Effector memory CD8-positive, alpha-beta T cell (primary cell): ENCODE results near the gene FBXW4.
A peak's percentile ranks its signal among the peaks of the same experiment; 100 is the strongest.

ENCODE experiments used
- ATAC-seq: fragments of 150-1000 bp; cut with Tn5 transposase; replicated peaks from 2 replicates; pipeline ENCODE4 v1.10.0; 2021; ENCODE audit warnings: mild to moderate bottlenecking, moderate library complexity
- DNase-seq, 3 experiments: peaks; one replicate each; pipeline ENCODE4 v3.0.0; 2021
- H3K27ac Mint-ChIP-seq, 2 donors: one replicate each; pipeline ENCODE4 v1.8.0; 2022; ENCODE audit warnings: mild to moderate bottlenecking in 2 of 2, mixed read lengths in 2 of 2, moderate library complexity in 2 of 2
- H3K27me3 Mint-ChIP-seq, 2 donors: one replicate each; pipeline ENCODE4 v1.8.0; 2022; ENCODE audit warnings: mixed read lengths in 2 of 2
- H3K36me3 Mint-ChIP-seq: one replicate; pipeline ENCODE4 v1.8.0; 2022; ENCODE audit warnings: mild to moderate bottlenecking, moderate library complexity, mixed read lengths; ENCODE audit not compliant: insufficient read depth
- H3K4me1 Mint-ChIP-seq, 2 donors: one replicate each; pipeline ENCODE4 v1.8.0; 2022; ENCODE audit warnings: low read depth in 2 of 2, mixed read lengths in 2 of 2
- H3K4me3 Mint-ChIP-seq, 2 donors: one replicate each; pipeline ENCODE4 v1.8.0; 2022; ENCODE audit warnings: mild to moderate bottlenecking in 2 of 2, mixed read lengths in 2 of 2, moderate library complexity in 2 of 2
- H3K9me3 Mint-ChIP-seq, 2 donors: one replicate each; pipeline ENCODE4 v1.8.0; 2022; ENCODE audit warnings: mixed read lengths in 2 of 2

The FBXW4 gene

DNA sequence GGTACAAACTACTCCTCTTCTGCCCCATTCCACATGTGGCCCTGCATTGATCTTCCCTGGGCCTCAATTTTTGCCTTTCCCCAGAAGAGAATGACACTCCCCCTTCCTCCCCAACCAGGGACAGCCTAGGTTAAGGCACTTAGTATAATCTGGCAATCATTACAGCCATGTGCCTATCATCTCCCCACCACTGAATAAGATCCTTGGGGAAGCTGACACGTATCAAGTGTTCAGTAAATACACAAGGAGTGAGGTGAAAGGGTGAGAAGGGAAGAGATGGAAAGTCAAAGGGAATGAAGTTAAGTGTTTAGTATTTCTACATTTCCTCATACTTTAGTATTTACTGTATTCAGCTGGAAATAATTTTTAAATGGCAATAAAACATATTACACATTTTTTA is 31.9 kb downstream of the FBXW4 start:
- no peaks in the 10 kb centered on the region for H3K27me3 Mint-ChIP-seq
- peaks cover 55% of the 10 kb centered on the region for H3K36me3 Mint-ChIP-seq
- no peaks in the 10 kb centered on the region for H3K9me3 Mint-ChIP-seq
- no peak overlapping the region for H3K27ac Mint-ChIP-seq
- peaks cover 13 to 19% of the 10 kb centered on the region in 2 donors for H3K4me1 Mint-ChIP-seq
- H3K4me3 Mint-ChIP-seq: no peak overlapping the region
- DNase-seq (no peak), ATAC-seq (no peak)

DNA sequence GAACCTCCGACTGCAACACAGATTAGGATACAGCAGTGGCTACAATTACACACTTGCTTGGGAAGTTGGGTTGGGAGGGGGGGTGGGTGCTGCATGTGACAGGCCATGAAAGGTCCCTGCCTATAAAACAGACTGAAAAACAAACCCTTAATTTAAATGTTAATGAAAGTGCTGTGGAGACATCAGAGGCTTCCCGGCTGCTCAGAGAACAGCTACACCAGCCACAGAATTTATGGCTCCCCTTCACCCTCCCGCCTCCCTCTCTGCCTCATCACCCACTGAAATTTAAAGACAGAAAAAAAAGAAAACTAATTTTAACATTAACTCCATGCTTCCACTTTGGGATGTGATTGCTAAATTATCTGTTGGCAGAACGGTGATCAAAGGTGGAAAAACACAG is 34.7 kb downstream of the FBXW4 start:
- H3K9me3 Mint-ChIP-seq: no peaks in the 10 kb centered on the region
- peaks cover 17 to 32% of the 10 kb centered on the region in 2 donors for H3K4me1 Mint-ChIP-seq
- ATAC-seq (no peak), DNase-seq (no peak)
- peaks cover 43% of the 10 kb centered on the region for H3K36me3 Mint-ChIP-seq
- peak overlapping the region in 1 of 2 donors; percentile 14 for H3K27ac Mint-ChIP-seq
- H3K27me3 Mint-ChIP-seq: no peaks in the 10 kb centered on the region
- no peak overlapping the region for H3K4me3 Mint-ChIP-seq

DNA sequence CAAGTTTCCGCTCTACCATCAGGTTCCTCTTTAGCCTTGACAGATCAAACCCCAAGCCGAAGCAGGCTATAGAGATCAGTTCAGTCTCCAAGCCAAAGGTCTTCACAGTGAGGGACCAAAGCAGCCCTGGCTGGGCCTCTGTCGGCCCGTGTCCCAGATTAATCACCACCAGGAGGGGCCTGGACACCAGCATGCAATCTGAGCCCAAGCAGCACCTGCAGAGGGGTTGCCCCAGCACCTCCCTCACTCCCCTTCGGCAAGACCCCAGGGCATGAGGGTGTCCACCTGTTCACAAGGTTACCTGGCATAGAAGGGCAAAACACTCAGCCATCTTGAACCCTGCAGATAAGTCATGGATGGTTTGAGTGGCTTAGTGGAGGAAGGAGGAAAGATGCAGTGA is 36.0 kb downstream of the FBXW4 start:
- peaks cover 38% of the 10 kb centered on the region for H3K36me3 Mint-ChIP-seq
- no peaks in the 10 kb centered on the region for H3K9me3 Mint-ChIP-seq
- ATAC-seq: no peak

DNA sequence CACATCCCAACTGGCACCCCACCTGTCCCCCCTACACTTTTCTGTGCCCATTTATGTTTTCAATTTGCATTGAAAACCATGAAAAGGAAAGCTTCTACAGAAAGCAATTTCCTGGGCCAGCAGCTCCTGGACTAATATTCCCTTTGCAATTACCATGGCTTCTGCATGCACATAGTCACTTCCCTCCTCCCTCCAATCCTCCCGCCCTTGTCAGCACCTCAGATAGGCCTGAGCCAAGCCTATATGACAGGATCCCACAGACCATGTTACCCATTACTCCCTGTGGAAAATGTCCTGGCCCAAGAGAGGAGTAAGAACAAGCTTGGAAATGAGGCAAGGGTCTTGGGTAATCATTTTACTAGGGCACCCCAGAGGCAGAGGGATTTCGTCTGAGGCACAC is 38.1 kb downstream of the FBXW4 start:
- Mint-ChIP-seq H3K9me3 (no peaks in the 10 kb centered on the region), H3K4me1 (peaks cover 9 to 29% of the 10 kb centered on the region in 2 donors), H3K27me3 (no peaks in the 10 kb centered on the region), H3K36me3 (peaks cover 28% of the 10 kb centered on the region), H3K4me3 (no peak overlapping the region), H3K27ac (peak overlapping the region in 1 of 2 donors; percentile 61)
- DNase-seq (no peak), ATAC-seq (no peak)

More for the DNA sequence above, 36.0 kb downstream of the FBXW4 start:
- DNase-seq: no peak
- Mint-ChIP-seq H3K27me3 (no peaks in the 10 kb centered on the region), H3K4me3 (no peak overlapping the region), H3K27ac (peak overlapping the region in 1 of 2 donors; percentile 15), H3K4me1 (peaks cover 13 to 29% of the 10 kb centered on the region in 2 donors)

DNA sequence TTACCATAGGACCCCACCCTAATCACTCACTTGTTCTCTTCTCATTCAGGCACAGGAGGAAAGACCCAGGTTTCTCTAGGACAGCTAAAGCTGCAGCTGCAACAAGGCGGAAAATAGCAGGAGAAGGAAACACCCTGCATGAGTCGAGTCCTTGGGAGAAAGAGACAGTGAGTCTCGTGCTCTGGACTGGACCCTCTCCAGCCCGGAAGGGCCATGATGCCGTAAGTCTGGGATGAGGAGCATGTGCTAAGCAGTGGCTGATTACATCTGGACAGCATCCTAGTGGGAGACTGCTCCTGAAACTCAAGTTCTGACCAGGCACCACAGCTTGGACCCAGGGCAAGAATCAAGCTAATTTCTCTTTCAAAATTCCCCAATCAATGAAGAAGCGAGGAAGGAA is 39.4 kb downstream of the FBXW4 start:
- H3K27me3 Mint-ChIP-seq: no peaks in the 10 kb centered on the region
- DNase-seq (no peak), ATAC-seq (no peak)

DNA sequence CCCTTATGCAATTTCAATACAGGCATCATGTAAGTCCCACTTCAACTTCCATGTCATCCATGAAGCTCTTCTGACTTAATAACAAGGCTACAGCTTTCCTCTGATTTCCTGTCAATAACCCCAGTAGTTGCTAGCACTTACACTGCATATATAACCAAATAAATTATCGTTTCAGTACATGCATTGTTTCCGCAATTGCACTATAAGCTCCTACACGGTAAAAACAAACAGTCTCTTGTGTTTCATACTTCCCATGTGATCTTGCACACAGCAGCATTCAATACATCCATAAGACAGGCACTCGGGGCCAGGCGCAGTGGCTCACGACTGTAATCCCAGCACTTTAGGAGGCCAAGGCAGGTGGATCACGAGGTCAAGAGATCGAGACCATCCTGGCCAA is 41.4 kb downstream of the FBXW4 start:
- Mint-ChIP-seq H3K36me3 (peaks cover 17% of the 10 kb centered on the region), H3K4me1 (peaks cover 15 to 29% of the 10 kb centered on the region in 2 donors), H3K9me3 (no peaks in the 10 kb centered on the region), H3K27me3 (no peaks in the 10 kb centered on the region), H3K27ac (no peak overlapping the region), H3K4me3 (no peak overlapping the region)
- ATAC-seq: no peak
- DNase-seq: no peak

More for the DNA sequence above, 39.4 kb downstream of the FBXW4 start:
- Mint-ChIP-seq H3K27ac (peak overlapping the region in 1 of 2 donors; percentile 53), H3K36me3 (peaks cover 28% of the 10 kb centered on the region), H3K4me3 (no peak overlapping the region), H3K9me3 (no peaks in the 10 kb centered on the region), H3K4me1 (peaks cover 8 to 26% of the 10 kb centered on the region in 2 donors)

DNA sequence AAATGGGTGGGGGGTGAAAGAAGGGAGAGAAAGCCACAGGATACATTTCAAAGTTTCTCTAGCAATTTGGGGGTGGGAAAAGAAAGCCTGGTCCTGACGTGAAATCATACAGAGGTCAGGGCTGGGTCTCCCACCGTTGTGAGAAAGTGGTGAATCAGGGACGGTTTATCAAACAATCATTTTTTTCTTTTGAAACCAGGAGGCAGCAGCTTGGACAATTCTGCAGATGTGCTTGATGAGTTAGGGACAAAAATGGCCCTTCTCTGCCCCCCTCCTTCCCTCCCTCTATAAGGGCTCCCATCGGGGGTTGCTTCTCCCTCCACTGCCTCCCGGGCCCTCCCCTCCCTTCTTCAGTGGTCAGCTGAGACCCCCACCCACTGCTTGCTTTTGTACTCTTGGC is 43.6 kb downstream of the FBXW4 start:
- Mint-ChIP-seq H3K36me3 (peaks cover 16% of the 10 kb centered on the region), H3K4me1 (peaks cover 15 to 17% of the 10 kb centered on the region in 2 donors), H3K27ac (no peak overlapping the region), H3K9me3 (no peaks in the 10 kb centered on the region), H3K4me3 (no peak overlapping the region), H3K27me3 (no peaks in the 10 kb centered on the region)
- ATAC-seq (no peak), DNase-seq (no peak)

DNA sequence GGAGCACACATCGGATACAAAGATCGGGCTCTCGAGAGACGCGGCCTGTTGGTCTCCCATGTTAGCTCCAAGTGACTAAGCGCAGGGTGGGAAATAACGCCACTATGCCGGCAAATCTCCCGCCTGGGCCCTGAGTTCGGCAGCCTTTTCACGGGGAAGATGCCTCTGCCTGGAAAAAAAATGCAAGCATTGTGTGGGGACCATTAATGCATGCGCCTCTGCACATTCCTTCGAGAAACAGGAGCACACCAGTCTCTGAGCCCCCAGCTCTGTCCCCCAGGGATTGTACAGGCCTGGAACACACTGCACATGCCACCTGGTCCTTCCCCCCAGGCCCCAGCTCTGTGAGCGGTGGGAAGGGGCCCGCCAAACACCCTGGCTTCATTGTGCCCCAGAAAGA is 44.1 kb downstream of the FBXW4 start:
- no peaks in the 10 kb centered on the region for H3K9me3 Mint-ChIP-seq
- H3K36me3 Mint-ChIP-seq: peaks cover 16% of the 10 kb centered on the region
- no peak overlapping the region for H3K4me3 Mint-ChIP-seq
- peaks cover 11 to 17% of the 10 kb centered on the region in 2 donors for H3K4me1 Mint-ChIP-seq
- H3K27me3 Mint-ChIP-seq: no peaks in the 10 kb centered on the region
- ATAC-seq: no peak
- peak overlapping the region in 1 of 2 donors; percentile 22 for H3K27ac Mint-ChIP-seq
- no peak for DNase-seq

DNA sequence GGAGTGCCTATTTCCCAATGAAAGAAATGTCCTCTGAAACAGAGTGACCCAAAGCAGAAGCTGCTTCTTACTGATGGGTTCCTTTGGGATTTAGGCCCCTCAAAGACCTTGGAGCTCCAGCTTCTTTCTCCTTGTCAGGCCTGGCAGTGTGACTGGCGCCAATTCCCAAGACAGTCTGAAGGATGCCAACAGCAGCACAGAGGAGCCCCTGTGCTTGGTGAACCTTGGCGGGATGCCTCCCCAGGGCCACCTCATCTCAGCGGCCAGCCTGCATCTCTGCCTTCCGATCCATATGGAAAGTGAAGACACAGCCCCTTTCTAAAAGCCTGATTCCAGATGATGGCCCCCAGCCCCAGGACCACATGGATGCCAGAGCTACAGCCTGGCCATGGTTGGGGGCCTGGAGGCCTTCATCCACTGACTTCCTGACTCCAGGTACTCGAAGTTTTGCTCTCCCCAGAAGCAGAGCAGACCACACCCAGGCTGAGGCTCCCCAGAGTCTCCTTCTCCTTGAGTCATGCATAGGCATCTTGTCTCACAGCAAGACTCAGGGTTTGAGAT is 45.4 kb downstream of the FBXW4 start:
- H3K27ac Mint-ChIP-seq: peak overlapping the region; percentile 27 to 88
- peaks cover 13 to 17% of the 10 kb centered on the region in 2 donors for H3K4me1 Mint-ChIP-seq
- no peaks in the 10 kb centered on the region for H3K27me3 Mint-ChIP-seq
- no peaks in the 10 kb centered on the region for H3K9me3 Mint-ChIP-seq
- DNase-seq (no peak), ATAC-seq (no peak)
- H3K36me3 Mint-ChIP-seq: peaks cover 14% of the 10 kb centered on the region
- H3K4me3 Mint-ChIP-seq: no peak overlapping the region

DNA sequence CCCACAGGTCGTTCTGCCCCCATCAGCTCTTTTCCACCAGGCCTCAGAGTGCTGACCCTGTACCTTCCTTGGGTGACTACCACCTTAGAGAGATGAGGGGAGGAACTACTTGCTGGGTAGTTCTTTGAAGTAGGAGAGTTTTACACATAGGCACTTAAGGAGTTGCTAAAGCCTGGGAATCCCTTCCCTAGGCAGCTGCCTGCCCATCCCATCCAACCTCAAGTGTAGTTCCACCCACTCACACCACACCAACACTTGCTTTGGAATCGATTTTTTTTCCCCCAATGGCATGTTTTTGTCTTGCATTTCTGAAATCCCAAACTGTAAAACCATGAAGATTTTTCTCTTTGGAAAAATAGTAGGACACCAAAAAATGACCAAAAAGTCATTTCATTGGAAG is 47.7 kb downstream of the FBXW4 start:
- H3K27me3 Mint-ChIP-seq: no peaks in the 10 kb centered on the region

DNA sequence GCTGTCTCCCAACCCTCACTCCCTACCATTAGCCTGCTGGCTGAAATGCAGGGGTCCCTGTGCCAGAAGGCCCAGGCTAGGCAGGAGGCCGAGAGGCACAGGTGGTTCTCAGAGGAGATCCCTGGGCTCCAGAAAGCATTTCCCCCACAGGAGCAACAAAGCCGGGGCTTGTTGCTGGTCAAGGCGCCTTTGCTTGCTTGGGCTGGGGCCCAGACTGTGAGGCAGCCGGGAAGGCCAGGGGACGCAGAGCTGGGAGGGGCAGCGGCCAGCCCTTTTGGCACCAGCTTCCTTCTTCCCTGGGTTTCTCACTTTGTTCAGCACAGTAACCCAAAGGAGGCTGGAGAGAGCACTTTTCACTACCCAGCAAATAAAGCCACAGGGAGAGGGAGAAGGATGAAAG is 48.6 kb downstream of the FBXW4 start:
- Mint-ChIP-seq H3K4me3 (no peak overlapping the region), H3K27ac (peak overlapping the region; percentile 22 to 73), H3K9me3 (no peaks in the 10 kb centered on the region), H3K36me3 (peaks cover 24% of the 10 kb centered on the region), H3K27me3 (no peaks in the 10 kb centered on the region), H3K4me1 (peaks cover 22 to 36% of the 10 kb centered on the region in 2 donors)
- ATAC-seq (no peak), DNase-seq (no peak)

More for the DNA sequence above, 47.7 kb downstream of the FBXW4 start:
- DNase-seq (no peak), ATAC-seq (no peak)
- Mint-ChIP-seq H3K9me3 (no peaks in the 10 kb centered on the region), H3K4me1 (peaks cover 22 to 34% of the 10 kb centered on the region in 2 donors), H3K36me3 (peaks cover 24% of the 10 kb centered on the region), H3K4me3 (no peak overlapping the region), H3K27ac (peak overlapping the region; percentile 22 to 73)

DNA sequence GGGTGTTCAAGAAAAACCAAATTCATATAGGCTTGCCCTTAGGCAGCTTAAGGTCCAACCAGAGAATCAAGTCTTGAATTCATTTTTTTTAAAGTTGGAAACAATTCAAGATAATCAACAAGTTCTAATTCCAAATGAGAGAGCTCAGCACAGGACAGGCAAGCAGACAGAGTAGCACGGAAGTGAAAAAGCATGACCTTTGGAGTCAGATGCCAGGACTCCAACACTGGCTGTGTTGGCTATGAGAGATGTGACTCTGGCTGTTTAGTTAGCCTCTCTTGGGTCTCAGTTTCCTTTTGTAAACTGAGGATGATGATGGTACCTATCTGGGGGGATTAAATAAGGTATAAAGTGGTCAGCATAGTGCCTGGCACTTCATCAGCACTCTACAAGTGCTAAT is 49.3 kb downstream of the FBXW4 start:
- H3K27ac Mint-ChIP-seq: peak overlapping the region in 1 of 2 donors; percentile 72
- H3K27me3 Mint-ChIP-seq: no peaks in the 10 kb centered on the region
- H3K9me3 Mint-ChIP-seq: no peaks in the 10 kb centered on the region
- H3K4me3 Mint-ChIP-seq: no peak overlapping the region
- H3K4me1 Mint-ChIP-seq: peaks cover 22 to 37% of the 10 kb centered on the region in 2 donors
- ATAC-seq (no peak), DNase-seq (no peak)
- peaks cover 24% of the 10 kb centered on the region for H3K36me3 Mint-ChIP-seq

DNA sequence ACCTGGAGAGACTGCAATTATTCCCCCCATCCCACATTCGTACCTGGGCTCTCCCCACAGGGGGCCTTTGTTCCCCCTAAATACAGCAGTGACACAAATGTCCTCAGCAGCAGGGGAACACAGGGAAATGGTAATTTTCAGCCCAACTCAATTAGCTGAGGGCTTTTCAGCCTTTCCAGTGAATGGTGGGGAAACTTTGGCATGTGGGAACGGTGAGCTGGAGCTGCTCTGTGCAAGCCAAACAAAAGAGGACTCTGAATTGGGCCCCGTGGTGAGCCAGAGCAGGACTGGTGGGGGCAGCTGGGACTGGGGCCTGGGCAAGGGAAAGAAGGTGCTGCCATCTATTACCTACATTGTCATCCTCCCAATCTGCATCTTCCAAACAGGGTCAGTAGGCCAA is 51.0 kb downstream of the FBXW4 start:
- Mint-ChIP-seq H3K4me1 (peaks cover 18 to 39% of the 10 kb centered on the region in 2 donors), H3K36me3 (peaks cover 25% of the 10 kb centered on the region), H3K27ac (peak overlapping the region; percentile 49 to 72), H3K4me3 (no peak overlapping the region), H3K27me3 (no peaks in the 10 kb centered on the region), H3K9me3 (no peaks in the 10 kb centered on the region)
- DNase-seq (no peak), ATAC-seq (no peak)

DNA sequence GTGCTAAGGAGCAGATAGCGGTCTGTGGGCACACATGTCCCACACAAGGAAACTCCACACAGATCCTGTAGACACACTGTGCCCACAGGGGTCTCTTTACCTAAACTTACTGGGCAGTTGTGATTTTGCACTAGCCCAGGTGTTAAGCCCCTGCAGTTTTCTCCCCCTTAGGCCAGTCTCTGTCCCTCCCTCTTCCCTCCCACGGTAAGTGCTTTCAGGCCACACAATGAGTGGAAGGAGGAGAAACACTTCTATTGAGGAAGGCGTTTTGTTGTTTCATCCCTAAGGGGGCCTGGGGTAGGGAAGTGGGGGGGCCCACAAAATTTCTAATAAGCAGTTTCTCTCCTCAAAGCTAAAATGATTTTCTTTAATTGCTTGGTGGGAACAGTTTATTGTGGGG is 51.4 kb downstream of the FBXW4 start:
- no peaks in the 10 kb centered on the region for H3K9me3 Mint-ChIP-seq
- no peaks in the 10 kb centered on the region for H3K27me3 Mint-ChIP-seq
- H3K4me3 Mint-ChIP-seq: no peak overlapping the region
- peaks cover 27% of the 10 kb centered on the region for H3K36me3 Mint-ChIP-seq
- ATAC-seq: no peak
- H3K27ac Mint-ChIP-seq: peak overlapping the region in 1 of 2 donors; percentile 72
- peaks cover 16 to 36% of the 10 kb centered on the region in 2 donors for H3K4me1 Mint-ChIP-seq
- DNase-seq: no peak
